Inflammatory macrophage (primary cell): ENCODE results near the gene GNRHR.
A peak's percentile ranks its signal among the peaks of the same experiment; 100 is the strongest.
"Not testable (repeated sequence)": the region's sequence is repeated elsewhere in the genome, so short reads cannot be mapped to it uniquely, and the experiment has no call there.

Experiments
- DNase-seq, 2 donors: peaks; one replicate each; pipeline ENCODE4 v3.0.0-alpha.2; 2020 to 2022
- total RNA-seq, 18 experiments: gene quantifications; one replicate each; lab custom pipeline; 2026; ENCODE audit warnings: mixed read lengths in 6 of 18, inconsistent platforms in 2 of 18; lab: John Stamatoyannopoulos, UW

The GNRHR gene, protein sequence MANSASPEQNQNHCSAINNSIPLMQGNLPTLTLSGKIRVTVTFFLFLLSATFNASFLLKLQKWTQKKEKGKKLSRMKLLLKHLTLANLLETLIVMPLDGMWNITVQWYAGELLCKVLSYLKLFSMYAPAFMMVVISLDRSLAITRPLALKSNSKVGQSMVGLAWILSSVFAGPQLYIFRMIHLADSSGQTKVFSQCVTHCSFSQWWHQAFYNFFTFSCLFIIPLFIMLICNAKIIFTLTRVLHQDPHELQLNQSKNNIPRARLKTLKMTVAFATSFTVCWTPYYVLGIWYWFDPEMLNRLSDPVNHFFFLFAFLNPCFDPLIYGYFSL
- 0 to 0.09 (median 0) reads per million in 18 experiments for total RNA-seq

GRCh38 chr4:67754288-67754687 lies at the start of gene GNRHR:
GNRHR (minus strand) TSS chr4:67754388; CDS start chr4:67754335, 53 bp downstream.
- DNase-seq: no peak

- no peak for DNase-seq
These were observed 42.6 kb upstream of the GNRHR start for GRCh38 chr4:67796810-67797209.

DNA sequence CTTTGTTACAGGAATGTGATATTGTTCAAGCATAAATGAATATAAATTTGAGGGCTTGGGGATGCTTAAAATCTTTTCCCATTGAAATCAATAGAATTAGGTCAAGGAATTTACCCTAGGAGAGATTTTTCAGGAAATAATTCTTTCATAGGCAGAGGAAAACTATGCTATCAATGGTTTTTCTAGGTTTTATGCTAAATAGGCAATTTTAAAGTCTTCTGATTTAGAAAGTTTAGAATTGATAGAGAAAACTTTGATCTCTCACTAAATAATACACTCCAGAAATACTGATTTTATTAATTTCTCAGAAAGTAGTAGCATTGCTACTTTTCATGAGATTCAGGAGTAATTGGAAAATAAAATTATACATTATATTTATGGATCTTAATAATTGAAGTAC lies 36.5 kb upstream of the GNRHR start:
- DNase-seq: no peak

DNA sequence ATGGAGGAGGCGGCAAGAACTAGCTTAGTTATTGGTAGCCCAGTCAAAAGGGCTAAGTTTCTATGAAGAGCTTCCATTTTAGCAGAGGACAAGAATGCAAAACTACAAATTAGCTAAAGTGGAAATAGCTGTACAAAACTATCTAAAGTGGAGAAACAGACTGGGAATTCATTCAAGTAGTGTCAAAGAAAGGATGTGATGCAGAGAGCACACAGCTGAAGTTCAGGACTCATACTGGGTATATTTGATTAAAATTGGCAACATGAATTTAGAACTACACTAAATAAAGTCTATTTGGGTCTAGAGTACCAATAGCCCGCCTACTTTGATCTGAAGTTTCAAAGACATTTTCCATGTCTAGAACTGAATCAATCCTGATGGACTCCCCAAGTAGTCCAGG lies 33.1 kb upstream of the GNRHR start:
- DNase-seq: no peak

GRCh38 chr4:67785528-67785927 lies 31.3 kb upstream of the GNRHR start:
- DNase-seq: no peak

GRCh38 chr4:67779631-67780030 lies 25.4 kb upstream of the GNRHR start:
- no peak for DNase-seq

DNA sequence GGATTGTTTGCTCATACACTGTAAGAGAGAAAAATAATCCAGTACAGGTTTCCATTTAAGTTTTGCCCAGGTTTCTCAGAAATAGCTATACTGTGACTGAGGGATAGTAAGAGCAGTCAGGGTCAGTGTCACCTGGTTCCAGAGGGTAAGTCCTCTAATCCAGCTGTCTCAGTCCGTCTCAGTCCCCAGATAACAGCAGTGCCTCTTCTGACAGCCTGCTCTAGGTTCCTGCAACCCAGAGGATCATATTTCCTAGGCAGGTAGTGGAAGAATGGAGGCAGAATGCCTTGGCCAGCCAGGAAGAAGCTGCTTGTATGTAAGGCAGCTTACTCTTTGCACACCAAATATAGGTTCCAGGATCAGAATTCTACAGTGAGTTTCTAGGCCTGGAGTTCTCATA lies 22.6 kb upstream of the GNRHR start:
- DNase-seq: no peak

DNA sequence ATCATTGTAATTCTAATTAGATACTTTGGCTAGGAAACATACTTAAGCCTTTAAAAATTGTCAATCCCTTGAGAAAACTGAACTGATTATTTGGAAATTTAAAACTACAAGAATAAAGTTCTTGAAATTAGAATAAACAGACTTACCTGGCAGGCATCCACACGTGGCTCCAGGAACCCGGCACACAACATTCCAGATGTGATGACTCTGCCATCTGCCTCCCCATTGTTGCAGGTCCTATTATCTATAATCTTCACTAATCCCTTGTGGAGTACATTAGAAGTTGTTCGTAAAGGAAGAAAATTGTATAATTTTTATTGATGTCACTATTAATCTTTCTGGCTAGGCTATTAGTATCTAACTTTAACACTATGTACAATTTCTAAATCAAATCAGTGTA lies 16.2 kb upstream of the GNRHR start:
- no peak for DNase-seq

DNA sequence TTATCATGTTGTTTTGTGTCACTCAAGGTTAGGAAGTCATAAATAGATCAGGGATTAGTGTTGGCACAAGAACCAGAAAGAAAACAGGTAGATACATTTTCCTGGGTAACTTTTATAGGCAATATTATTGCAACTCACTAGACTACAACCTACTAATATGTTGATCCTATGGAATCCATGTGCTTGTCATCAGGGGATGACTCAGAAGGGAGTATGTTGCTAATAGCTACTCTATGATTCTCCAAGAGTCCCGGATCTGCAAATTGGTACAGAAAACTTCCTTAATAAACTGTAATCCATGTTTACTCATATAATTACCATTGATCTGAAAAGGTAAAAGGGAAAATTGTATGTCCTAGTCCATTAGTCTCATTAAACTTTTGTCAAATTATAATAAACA lies 11.7 kb upstream of the GNRHR start:
- no peak for DNase-seq

GRCh38 chr4:67765401-67765800 lies 11.2 kb upstream of the GNRHR start:
- DNase-seq: no peak

- DNase-seq: no peak
These were observed 10.0 kb upstream of the GNRHR start for GRCh38 chr4:67764183-67764582.

DNA sequence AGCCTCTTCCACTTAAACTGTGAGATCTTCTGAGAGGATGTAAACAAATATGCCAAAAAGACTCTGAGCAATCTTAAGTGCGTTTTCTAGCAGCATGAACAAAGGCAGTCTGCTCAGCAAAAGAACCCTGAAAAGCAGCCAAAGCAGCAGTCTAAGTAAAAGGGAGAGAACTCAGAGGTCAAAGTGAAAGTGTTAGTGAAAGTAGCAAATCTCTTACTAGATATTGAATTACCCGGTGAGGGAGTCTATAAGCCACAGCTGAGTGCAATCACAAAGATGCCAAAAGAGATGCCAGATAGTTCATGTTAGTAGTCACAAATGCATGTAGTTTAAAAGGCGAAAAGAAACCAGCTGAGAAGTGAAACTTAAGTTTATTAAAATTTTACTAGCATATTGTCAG lies 7.9 kb upstream of the GNRHR start:
- DNase-seq: no peak

DNA sequence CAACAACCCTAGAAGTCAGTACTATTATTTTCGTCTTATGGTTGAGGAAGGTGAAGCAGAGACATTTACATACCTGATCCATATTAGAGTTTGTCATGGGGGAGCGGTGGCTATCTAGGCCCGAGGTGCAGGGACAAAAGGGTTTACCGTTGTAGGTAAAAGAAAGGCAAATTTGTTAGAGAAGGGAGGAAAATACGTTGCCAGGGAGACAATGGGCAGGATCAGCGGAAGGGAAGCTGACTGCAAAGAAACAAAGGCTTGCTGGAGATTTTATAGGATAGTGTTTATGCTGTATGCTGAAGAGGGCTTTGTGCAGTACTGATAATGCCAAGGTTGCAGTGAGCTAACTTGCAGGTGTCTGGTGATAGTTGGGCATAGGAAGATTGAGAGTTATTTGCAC lies 2.8 kb upstream of the GNRHR start:
- not testable (repeated sequence) for DNase-seq

GRCh38 chr4:67755974-67756373 lies 1.8 kb upstream of the GNRHR start:
- DNase-seq: no peak

GRCh38 chr4:67751260-67751659 lies 2.9 kb downstream of the GNRHR start:
- DNase-seq: no peak

- DNase-seq: no peak
These were observed 3.5 kb downstream of the GNRHR start for GRCh38 chr4:67750691-67751090.

DNA sequence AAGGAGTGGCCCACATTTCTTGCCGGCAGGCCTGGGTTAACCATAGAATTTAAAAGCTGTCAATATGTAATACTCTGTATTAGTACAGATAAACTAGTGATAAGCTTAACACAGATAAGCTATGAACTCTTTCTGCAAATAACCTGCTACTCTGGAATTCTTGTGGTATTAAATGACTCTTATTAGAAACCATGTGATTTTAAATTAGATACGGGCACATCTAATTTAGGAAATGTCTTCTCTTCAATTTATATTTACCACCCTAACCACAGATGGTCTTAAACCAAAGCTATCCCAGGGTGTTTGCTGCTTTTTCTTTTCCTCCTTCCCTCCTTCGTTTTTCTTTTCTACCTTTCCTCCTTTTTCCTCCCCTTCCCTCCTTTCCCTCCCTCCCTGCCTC lies 4.9 kb downstream of the GNRHR start:
- DNase-seq: no peak

GRCh38 chr4:67746797-67747495 lies 7.2 kb downstream of the GNRHR start:
- peak; percentile 2 to 59 for DNase-seq

GRCh38 chr4:67744561-67745283 lies 9.5 kb downstream of the GNRHR start:
- DNase-seq: no peak

GRCh38 chr4:67743194-67743593 lies 11.0 kb downstream of the GNRHR start:
- no peak for DNase-seq

DNA sequence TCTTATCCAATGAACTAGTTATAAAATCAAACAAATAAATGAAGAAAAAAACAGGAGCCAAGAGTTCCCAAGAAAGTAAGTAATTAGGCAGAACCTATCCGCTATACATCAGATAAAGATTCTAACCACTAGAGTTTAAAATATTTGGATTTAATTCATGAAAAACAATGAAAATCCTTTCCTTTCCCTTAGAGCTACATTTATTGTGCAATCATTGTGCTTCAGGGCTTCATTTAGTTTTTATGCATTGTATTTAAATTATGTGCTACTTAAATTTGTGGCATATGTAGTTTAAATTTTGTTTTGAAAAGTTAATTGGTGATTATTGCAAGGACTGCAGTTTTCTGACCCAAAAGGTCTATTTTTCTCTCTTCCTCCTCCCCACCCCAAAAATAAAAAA lies 17.9 kb downstream of the GNRHR start:
- DNase-seq: no peak

DNA sequence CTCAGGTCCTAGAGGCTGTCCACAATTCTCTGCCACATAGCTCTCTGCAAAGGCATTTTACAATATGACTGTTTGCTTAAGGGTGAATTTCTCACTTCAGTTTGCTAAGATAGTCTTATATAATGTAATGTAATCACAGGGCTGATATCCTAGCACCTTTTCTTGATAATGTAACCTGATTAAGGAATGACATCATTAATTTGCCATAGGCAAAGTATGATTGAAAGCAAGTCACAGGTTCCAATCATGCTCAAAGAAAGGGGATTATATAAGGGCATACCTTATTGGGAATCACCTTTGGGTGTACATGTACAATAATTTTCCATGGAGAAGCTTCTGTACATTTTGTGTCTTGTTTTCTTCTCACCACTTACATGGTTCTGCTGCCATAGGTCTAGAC lies 18.9 kb downstream of the GNRHR start:
- DNase-seq: no peak

GRCh38 chr4:67730511-67730910 lies 23.7 kb downstream of the GNRHR start:
- not testable (repeated sequence) for DNase-seq
